ENCODE results near the gene CEP112.

CEP112 gene

GRCh38 chr17:66054242-66054641, 137.7 kb downstream of the CEP112 start:
- no peak for TF ChIP-seq PPARA (CRISPR knock-in tag; IDR thresholded peaks at IDR 0.05; ENCODE audit: borderline replicate concordance)
- no peak for TF ChIP-seq ISL1 (CRISPR knock-in tag; IDR thresholded peaks at IDR 0.05)
- TF ChIP-seq TSHZ2 (CRISPR knock-in tag; IDR thresholded peaks at IDR 0.05), result no peak
- TF ChIP-seq ZFP3 (CRISPR knock-in tag; IDR thresholded peaks at IDR 0.05), result no peak
- TF ChIP-seq ESRRG (CRISPR knock-in tag; IDR thresholded peaks at IDR 0.05), result no peak
- no peak for TF ChIP-seq RARB (CRISPR knock-in tag; IDR thresholded peaks at IDR 0.05)
- TF ChIP-seq ZFP30 (CRISPR knock-in tag; IDR thresholded peaks at IDR 0.05), result no peak
- no peak for TF ChIP-seq BACH2 (CRISPR knock-in tag; IDR thresholded peaks at IDR 0.05; ENCODE audit: borderline replicate concordance)
- TF ChIP-seq ARNTL (CRISPR knock-in tag; IDR thresholded peaks at IDR 0.05; ENCODE audit: borderline replicate concordance, low read depth), result no peak
- no peak for TF ChIP-seq ZNF70 (CRISPR knock-in tag; IDR thresholded peaks at IDR 0.05)
- TF ChIP-seq ZNF8 (CRISPR knock-in tag; IDR thresholded peaks at IDR 0.05), result no peak
- TF ChIP-seq CREB5 (CRISPR knock-in tag; IDR thresholded peaks at IDR 0.05; ENCODE audit: low read depth), result no peak
- TF ChIP-seq OSR1 (CRISPR knock-in tag; IDR thresholded peaks at IDR 0.05), result no peak
- TF ChIP-seq GLIS3 (CRISPR knock-in tag; IDR thresholded peaks at IDR 0.05), result no peak
- no peak for TF ChIP-seq TCF4 (CRISPR knock-in tag; IDR thresholded peaks at IDR 0.05; ENCODE audit: borderline replicate concordance)
- TF ChIP-seq CSDC2 (CRISPR knock-in tag; IDR thresholded peaks at IDR 0.05), result no peak
- TF ChIP-seq TOX (CRISPR knock-in tag; IDR thresholded peaks at IDR 0.05; ENCODE audit: borderline replicate concordance), result no peak
- ATAC-seq, result no peak

- TF ChIP-seq ARNTL (CRISPR knock-in tag; IDR thresholded peaks at IDR 0.05; ENCODE audit: borderline replicate concordance, low read depth) (no peak), TSHZ2 (CRISPR knock-in tag; IDR thresholded peaks at IDR 0.05) (no peak), PPARA (CRISPR knock-in tag; IDR thresholded peaks at IDR 0.05; ENCODE audit: borderline replicate concordance) (no peak), CSRNP3 (CRISPR knock-in tag; IDR thresholded peaks at IDR 0.05) (no peak), ESRRG (CRISPR knock-in tag; IDR thresholded peaks at IDR 0.05) (no peak), POU6F1 (CRISPR knock-in tag; IDR thresholded peaks at IDR 0.05; ENCODE audit: borderline replicate concordance, low read depth) (no peak), ZFP3 (CRISPR knock-in tag; IDR thresholded peaks at IDR 0.05) (no peak), PATZ1 (CRISPR knock-in tag; IDR thresholded peaks at IDR 0.05; ENCODE audit: borderline replicate concordance) (no peak), RARB (CRISPR knock-in tag; IDR thresholded peaks at IDR 0.05) (no peak)
These were observed 147.8 kb downstream of the CEP112 start for GRCh38 chr17:66044083-66044482.

More at GRCh38 chr17:66044083-66044482, 147.8 kb downstream of the CEP112 start:
- no peak for ATAC-seq
